Type B pancreatic cell (in vitro differentiated cells): ENCODE measurements around the gene PRPH2. TPM values are rescaled to one million over a fixed set of nuclear protein-coding genes. Genes with fewer than 3 reads are reported as not detected.
"Not testable (repeated sequence)": the region's sequence is repeated elsewhere in the genome, so short reads cannot be mapped to it uniquely, and the experiment has no call there.

ENCODE experiments used
- DNase-seq: peaks from one replicate; pipeline ENCODE4 v3.0.0; 2021; ENCODE audit warnings: mixed read lengths; ENCODE audit not compliant: unreplicated experiment; ENCODE audit errors: extremely low spot score
- H3K27ac Mint-ChIP-seq: 2 replicates; pipeline ENCODE4 v1.8.0; 2021; ENCODE audit warnings: mild to moderate bottlenecking, mixed read lengths
- H3K27me3 Mint-ChIP-seq: 2 replicates; pipeline ENCODE4 v1.8.0; 2021; ENCODE audit warnings: mixed read lengths
- H3K36me3 Mint-ChIP-seq: 2 replicates; pipeline ENCODE4 v1.8.0; 2021; ENCODE audit warnings: mixed read lengths
- H3K4me1 Mint-ChIP-seq: one replicate; pipeline ENCODE4 v1.8.0; 2021; ENCODE audit warnings: mixed read lengths; ENCODE audit not compliant: unreplicated experiment
- H3K4me3 Mint-ChIP-seq: 2 replicates; pipeline ENCODE4 v1.8.0; 2021; ENCODE audit warnings: mild to moderate bottlenecking, mixed read lengths
- H3K9me3 Mint-ChIP-seq: 2 replicates; pipeline ENCODE4 v1.8.0; 2021; ENCODE audit warnings: mixed read lengths
- total RNA-seq: library from RNA; stranded (reverse); gene quantifications from 2 replicates; pipeline ENCODE4 v1.2.1, GENCODE V29; 2021; ENCODE audit warnings: low replicate concordance
- TF ChIP-seq, protein P1 (sequence below): fragments of 200-600 bp; sonication (generic); conservative IDR thresholded peaks from 2 replicates; pipeline ENCODE4 v1.5.0; 2021; ENCODE audit warnings: antibody characterized with exemption, mild to moderate bottlenecking

PRPH2 gene
- total RNA-seq, 1 donor from 2014 or later = not detected

DNA sequence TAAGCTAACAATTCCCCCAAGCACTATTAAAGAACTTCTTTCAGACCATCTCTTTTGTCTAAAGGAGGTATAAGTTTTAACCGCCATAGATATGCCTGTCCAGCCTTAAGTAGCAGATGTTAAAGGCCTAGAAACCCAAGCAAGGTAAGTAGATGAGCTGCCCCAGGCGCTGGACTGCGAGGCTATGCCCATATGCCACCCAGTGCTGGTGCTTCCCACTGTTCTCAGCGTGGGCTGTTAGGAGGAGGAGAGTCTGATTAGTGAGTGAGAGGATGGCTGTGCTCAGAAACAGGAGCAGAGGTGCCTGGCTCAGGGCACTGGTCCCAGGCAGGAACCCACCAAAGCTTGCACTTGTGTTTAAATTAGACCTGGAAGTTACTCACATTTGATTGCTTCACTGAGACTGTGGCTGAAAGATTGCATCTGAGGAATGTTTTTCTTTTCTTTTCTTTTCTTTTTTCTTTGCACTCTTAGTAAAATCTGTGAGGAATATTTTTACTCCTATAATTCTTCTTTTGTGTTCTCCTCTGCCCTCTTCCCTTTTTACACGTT, 32.2 kb downstream of the PRPH2 start:
- Mint-ChIP-seq H3K4me1 (no peaks in the 10 kb centered on the region), H3K36me3 (peaks cover 22% of the 10 kb centered on the region), H3K27ac (no peak overlapping the region), H3K9me3 (no peaks in the 10 kb centered on the region), H3K27me3 (no peaks in the 10 kb centered on the region), H3K4me3 (no peak overlapping the region)
- TF ChIP-seq, protein P1, sequence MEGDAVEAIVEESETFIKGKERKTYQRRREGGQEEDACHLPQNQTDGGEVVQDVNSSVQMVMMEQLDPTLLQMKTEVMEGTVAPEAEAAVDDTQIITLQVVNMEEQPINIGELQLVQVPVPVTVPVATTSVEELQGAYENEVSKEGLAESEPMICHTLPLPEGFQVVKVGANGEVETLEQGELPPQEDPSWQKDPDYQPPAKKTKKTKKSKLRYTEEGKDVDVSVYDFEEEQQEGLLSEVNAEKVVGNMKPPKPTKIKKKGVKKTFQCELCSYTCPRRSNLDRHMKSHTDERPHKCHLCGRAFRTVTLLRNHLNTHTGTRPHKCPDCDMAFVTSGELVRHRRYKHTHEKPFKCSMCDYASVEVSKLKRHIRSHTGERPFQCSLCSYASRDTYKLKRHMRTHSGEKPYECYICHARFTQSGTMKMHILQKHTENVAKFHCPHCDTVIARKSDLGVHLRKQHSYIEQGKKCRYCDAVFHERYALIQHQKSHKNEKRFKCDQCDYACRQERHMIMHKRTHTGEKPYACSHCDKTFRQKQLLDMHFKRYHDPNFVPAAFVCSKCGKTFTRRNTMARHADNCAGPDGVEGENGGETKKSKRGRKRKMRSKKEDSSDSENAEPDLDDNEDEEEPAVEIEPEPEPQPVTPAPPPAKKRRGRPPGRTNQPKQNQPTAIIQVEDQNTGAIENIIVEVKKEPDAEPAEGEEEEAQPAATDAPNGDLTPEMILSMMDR = no peak
- no peak for DNase-seq

DNA sequence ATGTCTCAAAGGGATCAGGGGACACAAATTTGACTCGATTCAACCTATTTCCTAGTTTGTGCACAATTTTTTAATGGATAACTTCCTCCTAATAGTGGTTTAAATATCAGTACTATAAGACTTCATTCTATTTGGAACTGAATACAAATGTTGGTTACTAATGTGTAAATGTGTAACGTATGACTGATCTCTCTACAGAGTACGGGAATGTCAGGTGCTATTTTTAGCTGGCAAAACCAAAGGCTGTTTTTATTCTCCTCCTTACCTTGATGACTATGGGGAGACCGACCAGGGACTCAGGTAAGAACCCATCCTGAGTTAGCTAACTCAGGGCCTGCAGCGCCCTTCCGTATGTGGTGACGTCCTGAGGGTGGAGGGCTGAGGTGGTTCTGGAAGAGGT, 33.0 kb downstream of the PRPH2 start:
- Mint-ChIP-seq H3K4me1 (no peaks in the 10 kb centered on the region), H3K4me3 (no peak overlapping the region), H3K27ac (no peak overlapping the region), H3K27me3 (no peaks in the 10 kb centered on the region), H3K36me3 (peaks cover 27% of the 10 kb centered on the region), H3K9me3 (no peaks in the 10 kb centered on the region)
- no peak for DNase-seq
- TF ChIP-seq, protein P1 = no peak

DNA sequence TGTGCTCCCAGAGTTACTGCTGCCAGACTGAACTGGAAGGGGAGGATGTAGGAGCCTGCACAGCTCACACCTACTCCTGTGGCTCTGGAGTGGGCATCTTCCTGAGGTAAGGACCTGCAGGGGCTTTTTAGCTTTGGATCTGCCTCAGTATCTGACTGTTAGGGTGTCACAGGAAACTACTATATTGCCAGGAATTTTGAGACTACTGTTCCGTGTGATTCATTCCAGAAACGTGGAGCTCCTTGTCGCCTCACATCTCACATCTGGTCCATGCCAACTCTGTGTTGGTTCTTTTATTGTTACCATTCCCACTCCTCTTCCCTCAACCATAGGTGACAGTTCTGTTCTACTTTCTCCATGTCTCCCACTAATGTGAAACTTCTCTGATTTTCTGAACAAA, 34.1 kb downstream of the PRPH2 start:
- TF ChIP-seq, protein P1 = no peak
- H3K4me1 Mint-ChIP-seq = no peaks in the 10 kb centered on the region
- H3K4me3 Mint-ChIP-seq = no peak overlapping the region
- no peaks in the 10 kb centered on the region for H3K27me3 Mint-ChIP-seq
- no peak overlapping the region for H3K27ac Mint-ChIP-seq
- H3K9me3 Mint-ChIP-seq = no peaks in the 10 kb centered on the region
- H3K36me3 Mint-ChIP-seq = peaks cover 32% of the 10 kb centered on the region
- DNase-seq = no peak

DNA sequence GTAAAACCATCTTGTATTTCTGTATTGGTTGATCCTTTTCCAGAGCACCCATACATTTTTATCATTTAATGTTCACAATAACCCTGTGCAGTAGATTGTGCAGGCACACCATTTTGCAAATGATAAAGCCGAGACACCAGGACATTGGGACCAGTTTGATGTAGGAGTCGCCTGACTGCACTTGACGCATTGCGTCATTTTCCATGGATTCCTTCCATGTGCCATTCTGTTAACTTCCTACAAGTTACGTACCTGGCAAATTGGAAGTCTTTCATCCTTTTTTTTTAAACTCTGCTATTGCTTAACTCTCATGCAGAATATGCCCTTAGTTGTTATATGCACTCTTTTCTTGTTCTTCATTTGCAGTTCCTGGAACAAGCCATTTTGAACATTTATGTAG, 43.0 kb downstream of the PRPH2 start:
- Mint-ChIP-seq H3K36me3 (peaks cover 35% of the 10 kb centered on the region), H3K9me3 (no peaks in the 10 kb centered on the region), H3K27me3 (no peaks in the 10 kb centered on the region), H3K27ac (no peak overlapping the region), H3K4me3 (no peak overlapping the region), H3K4me1 (no peaks in the 10 kb centered on the region)
- TF ChIP-seq, protein P1 = no peak
- no peak for DNase-seq

DNA sequence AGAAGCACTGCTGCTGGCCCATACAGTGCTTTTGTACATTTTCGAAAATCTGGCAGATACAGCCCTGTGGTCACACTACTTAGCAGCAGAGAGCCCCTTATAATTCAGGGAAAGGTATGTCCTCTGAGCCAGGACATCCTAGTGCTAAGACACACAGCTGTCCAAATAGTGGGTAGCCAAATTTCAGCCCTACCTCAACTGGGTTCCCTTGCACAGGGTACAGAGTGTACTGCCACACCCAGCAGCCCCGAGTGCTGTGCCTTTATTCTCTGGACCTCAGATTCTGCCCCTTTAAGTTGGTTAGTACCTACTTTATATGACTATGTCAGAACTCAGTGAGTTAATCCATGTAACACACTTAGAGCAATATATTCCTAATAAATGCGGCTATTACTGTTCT, 47.6 kb downstream of the PRPH2 start:
- H3K36me3 Mint-ChIP-seq = peaks cover 39% of the 10 kb centered on the region
- no peak overlapping the region for H3K27ac Mint-ChIP-seq
- no peak overlapping the region for H3K4me3 Mint-ChIP-seq
- H3K9me3 Mint-ChIP-seq = no peaks in the 10 kb centered on the region
- DNase-seq = no peak
- H3K27me3 Mint-ChIP-seq = no peaks in the 10 kb centered on the region
- H3K4me1 Mint-ChIP-seq = no peaks in the 10 kb centered on the region
- TF ChIP-seq, protein P1 = no peak

DNA sequence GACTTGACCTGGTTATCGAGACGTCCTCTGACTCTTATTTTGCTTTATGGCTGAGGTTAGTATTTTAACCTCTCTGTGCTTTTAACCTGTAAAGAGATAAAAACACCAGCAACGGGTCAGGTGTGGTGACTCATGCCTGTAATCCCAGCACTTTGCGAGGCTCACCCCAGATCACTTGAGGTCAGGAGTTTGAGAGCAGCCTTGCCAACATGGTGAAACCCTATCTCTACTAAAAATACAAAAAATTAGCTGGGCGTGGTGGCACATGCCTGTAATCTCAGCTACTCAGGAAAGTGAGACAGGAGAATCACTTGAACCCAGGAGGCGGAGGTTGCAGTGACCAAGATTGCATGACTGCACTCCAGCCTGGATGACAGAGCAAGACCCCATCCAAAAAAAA, 48.0 kb downstream of the PRPH2 start:
- H3K4me3 Mint-ChIP-seq, DNase-seq, H3K9me3 Mint-ChIP-seq, H3K27me3 Mint-ChIP-seq, H3K4me1 Mint-ChIP-seq, H3K27ac Mint-ChIP-seq: not testable (repeated sequence)
- peaks cover 38% of the 10 kb centered on the region for H3K36me3 Mint-ChIP-seq
